K562 (cell line): Measurements from ENCODE around the gene KCNH2. TPM values are rescaled to one million over a fixed set of nuclear protein-coding genes. Genes with fewer than 3 reads are reported as not detected.
A peak's percentile ranks its signal among the peaks of the same experiment; 100 is the strongest.

Source experiments
- ARID3B ChIP-seq: fragments of 250-450 bp; sonication (Bioruptor Pico); IDR thresholded peaks from 2 replicates; pipeline ENCODE4 v1.4.0; 2020; ENCODE audit warnings: borderline replicate concordance
- CTCF ChIP-seq, 3 experiments: IDR thresholded peaks in 2 of 3; conservative IDR thresholded peaks in 1 of 3; 2 replicates each; pipeline ENCODE4 v1.5.1; 2011 to 2012; ENCODE audit warnings: low read length in 3 of 3, mild to moderate bottlenecking in 3 of 3, control low read depth in 2 of 3, improper control_type of control experiment in 1 of 3, inconsistent platforms in 1 of 3, low read depth in 1 of 3, mixed read lengths in 1 of 3, moderate library complexity in 1 of 3; ENCODE audit not compliant: insufficient read depth in 2 of 3
- CUX1 ChIP-seq: fragments of 200-800 bp; sonication (Bioruptor generic); IDR thresholded peaks from 2 replicates; pipeline ENCODE4 v1.6.1; 2016; ENCODE audit warnings: missing genetic modification characterization, missing compliant biosample characterization
- DACH1 ChIP-seq: fragments of 450-650 bp; IDR thresholded peaks from 2 replicates; pipeline ENCODE4 v1.6.1; 2018; ENCODE audit not compliant: partially characterized antibody
- HNRNPK ChIP-seq: fragments of 200-400 bp; formaldehyde crosslinking; IDR thresholded peaks from one replicate; pipeline ENCODE4 v1.6.1; 2018; ENCODE audit warnings: mild to moderate bottlenecking, low read depth, low read length; ENCODE audit not compliant: poor library complexity, severe bottlenecking
- KHSRP ChIP-seq: fragments of 450-650 bp; IDR thresholded peaks from 2 replicates; pipeline ENCODE4 v1.6.1; 2017
- NFRKB ChIP-seq: fragments of 450-650 bp; IDR thresholded peaks from 2 replicates; pipeline ENCODE4 v1.6.1; 2016; ENCODE audit warnings: low read depth
- PKNOX1 ChIP-seq: fragments of 450-650 bp; IDR thresholded peaks from 2 replicates; pipeline ENCODE4 v1.6.1; 2016
- RBM34 ChIP-seq: fragments of 200-400 bp; formaldehyde crosslinking; IDR thresholded peaks from 2 replicates; pipeline ENCODE4 v1.6.1; 2018; ENCODE audit warnings: low read length, borderline replicate concordance; ENCODE audit not compliant: insufficient read depth
- SMARCB1 ChIP-seq: IDR thresholded peaks from 2 replicates; pipeline ENCODE4 v1.6.1; 2011; ENCODE audit warnings: improper control_type of control experiment, low read depth; ENCODE audit not compliant: insufficient read length
- ZBTB33 ChIP-seq: sonication (generic); formaldehyde crosslinking; IDR thresholded peaks from 2 replicates; pipeline ENCODE4 v1.8.1; 2023; ENCODE audit warnings: mild to moderate bottlenecking, missing genetic modification reagents
- ZNF280A ChIP-seq: fragments of 450-650 bp; IDR thresholded peaks from 2 replicates; pipeline ENCODE4 v1.6.1; 2018; ENCODE audit warnings: mild to moderate bottlenecking, low read depth; ENCODE audit not compliant: partially characterized antibody
- polyA plus RNA-seq, 8 experiments: library from polyadenylated mRNA; depleted of rRNA in 4 of 8; stranded (reverse) in 5 of 8; unstranded in 3 of 8; fragments of >200 nt; fragmentation: Nextera tagmentation in 2 of 8; fragmentation: Illumina TruSeq in 1 of 8; extraction: Ambion mirVana in 2 of 8; extraction: Trizol in 1 of 8; gene quantifications; 2 replicates each; pipeline versions ENCODE4 v1.2.1 to v1.2.3, GENCODE V29; 2011 to 2014; ENCODE audit warnings: inconsistent platforms in 1 of 8, missing spikeins in 1 of 8
- total RNA-seq, 7 experiments: library from RNA; depleted of rRNA in 6 of 7; stranded (reverse); fragments of >200 nt in 6 of 7; fragmentation: Illumina TruSeq in 2 of 7; extraction: Trizol in 2 of 7; gene quantifications; 2 replicates each; pipeline versions ENCODE4 v1.2.1 to v1.2.3, GENCODE V29; 2011 to 2021; ENCODE audit warnings: low replicate concordance in 1 of 7

The KCNH2 gene
- total and polyA plus RNA-seq, 9 of the 15 experiments (the other 6 are each of a cell fraction or from before 2014, with no cell fraction given), result 18.1 to 368 (median 218) TPM

- TF ChIP-seq SMARCB1, result peak; percentile 74
- no peak for TF ChIP-seq ARID3B (CRISPR knock-in tag)
- TF ChIP-seq RBM34, result no peak
- TF ChIP-seq HNRNPK, result no peak
- peak; percentile 74 for TF ChIP-seq NFRKB
- peak; percentile 57; the same call in 1 of the 2 replicates for TF ChIP-seq ZBTB33 (CRISPR knock-in tag)
- peak; percentile 67 for TF ChIP-seq PKNOX1
- peak; percentile 10 for TF ChIP-seq DACH1
- TF ChIP-seq KHSRP, result no peak
- no peak for TF ChIP-seq ZNF280A
- TF ChIP-seq CUX1 (CRISPR knock-in tag), result no peak
- peak; percentile 95 to 100 (median 98) for TF ChIP-seq CTCF (IDR thresholded peaks at IDR 0.05 in 2 of 3, conservative IDR thresholded peaks at IDR 0.05 in 1 of 3; ENCODE audit: insufficient read depth in 2 of 3, low read depth in 1 of 3, low read length in 3 of 3)
Measured at GRCh38 chr7:151017953-151018420, 39.9 kb upstream of the KCNH2 start (continued).
